Activated naive CD4-positive, alpha-beta T cell treated with anti-CD3 and anti-CD28 coated beads, Interleukin-2, amount 50 U/mL, for 24 hours (primary cell): ENCODE results near the gene MED16.
"Not testable (repeated sequence)": the region's sequence is repeated elsewhere in the genome, so short reads cannot be mapped to it uniquely, and the experiment has no call there.

Experiments
- H3K27ac Mint-ChIP-seq: one replicate; pipeline ENCODE4 v1.8.0; 2021; ENCODE audit warnings: mild to moderate bottlenecking, mixed read lengths
- H3K27me3 Mint-ChIP-seq: one replicate; pipeline ENCODE4 v1.8.0; 2021; ENCODE audit warnings: mixed read lengths
- H3K36me3 Mint-ChIP-seq: one replicate; pipeline ENCODE4 v1.8.0; 2021; ENCODE audit warnings: mixed read lengths
- H3K4me1 Mint-ChIP-seq: one replicate; pipeline ENCODE4 v1.8.0; 2021; ENCODE audit warnings: mixed read lengths
- H3K4me3 Mint-ChIP-seq: one replicate; pipeline ENCODE4 v1.8.0; 2021; ENCODE audit warnings: mild to moderate bottlenecking, mixed read lengths
- H3K9me3 Mint-ChIP-seq: one replicate; pipeline ENCODE4 v1.8.0; 2021; ENCODE audit warnings: mixed read lengths

Gene MED16

DNA sequence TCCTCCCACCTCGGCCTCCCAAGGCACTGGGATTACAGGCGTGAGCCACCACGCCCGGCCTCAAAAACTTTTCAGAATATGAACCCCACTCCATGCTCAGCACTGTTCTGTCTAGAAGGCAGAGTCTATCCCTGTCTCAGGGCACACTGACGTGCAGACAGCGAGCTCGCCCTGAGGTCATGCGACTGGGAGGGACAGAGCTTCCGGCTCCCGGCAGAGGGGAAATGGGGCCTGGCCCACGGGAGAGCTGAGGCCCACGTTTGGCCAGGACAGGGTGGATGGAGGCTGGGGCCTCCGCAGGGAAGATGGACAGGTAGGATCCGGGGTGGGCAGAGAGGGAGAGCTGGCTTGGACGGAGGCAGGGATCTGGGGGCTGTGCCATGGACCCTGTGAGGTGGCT lies 68.1 kb downstream of the MED16 start:
- no peaks in the 10 kb centered on the region for H3K36me3 Mint-ChIP-seq
- H3K4me1 Mint-ChIP-seq, result no peaks in the 10 kb centered on the region
- H3K4me3 Mint-ChIP-seq, result no peak overlapping the region
- no peak overlapping the region for H3K27ac Mint-ChIP-seq
- H3K27me3 Mint-ChIP-seq, result peaks cover 7% of the 10 kb centered on the region
- H3K9me3 Mint-ChIP-seq, result no peaks in the 10 kb centered on the region

DNA sequence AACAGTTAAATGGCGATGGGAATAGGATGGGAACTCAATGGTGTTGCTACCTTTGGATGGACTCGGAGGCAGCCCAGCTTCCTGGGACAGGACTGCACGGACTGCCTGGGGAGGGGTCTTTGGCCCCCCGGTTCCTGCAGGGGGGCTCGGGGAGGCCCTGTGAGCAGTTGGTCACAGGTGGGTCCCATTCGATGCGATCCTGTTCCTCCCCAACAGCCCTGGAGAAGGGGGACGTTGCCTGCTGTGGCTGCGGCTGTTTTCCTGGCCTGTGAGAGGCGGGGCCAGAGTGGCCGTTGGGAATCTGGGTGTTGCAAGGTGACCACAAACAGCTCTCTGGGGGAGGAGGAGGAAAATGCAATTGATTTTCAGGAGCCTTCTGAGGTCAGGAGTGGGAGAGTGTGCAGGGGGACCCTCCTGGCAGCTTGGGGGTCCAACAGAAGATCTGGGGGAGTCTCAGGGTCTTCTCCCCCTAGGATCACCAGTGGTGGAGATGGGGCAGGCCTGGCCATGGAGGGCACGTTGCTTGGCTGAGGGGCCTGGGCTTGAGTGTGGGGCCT lies 69.3 kb downstream of the MED16 start:
- Mint-ChIP-seq H3K27me3 (peaks cover 7% of the 10 kb centered on the region), H3K9me3 (no peaks in the 10 kb centered on the region), H3K4me3 (no peak overlapping the region), H3K36me3 (no peaks in the 10 kb centered on the region), H3K27ac (no peak overlapping the region), H3K4me1 (no peaks in the 10 kb centered on the region)

- Mint-ChIP-seq H3K9me3 (no peaks in the 10 kb centered on the region), H3K27ac (no peak within 1 kb of the TSS), H3K36me3 (no peaks in the 10 kb centered on the region), H3K27me3 (peaks cover 7% of the 10 kb centered on the region), H3K4me1 (no peaks in the 10 kb centered on the region), H3K4me3 (peak within 1 kb of the TSS; percentile 63)
These were observed 71.0 kb downstream of the MED16 start, which contains the start of gene PLPPR3 for GRCh38 chr19:821825-822503. TSS of gene PLPPR3 (minus strand) at chr19:821955. CDS start at chr19:821559, 396 bp downstream.

DNA sequence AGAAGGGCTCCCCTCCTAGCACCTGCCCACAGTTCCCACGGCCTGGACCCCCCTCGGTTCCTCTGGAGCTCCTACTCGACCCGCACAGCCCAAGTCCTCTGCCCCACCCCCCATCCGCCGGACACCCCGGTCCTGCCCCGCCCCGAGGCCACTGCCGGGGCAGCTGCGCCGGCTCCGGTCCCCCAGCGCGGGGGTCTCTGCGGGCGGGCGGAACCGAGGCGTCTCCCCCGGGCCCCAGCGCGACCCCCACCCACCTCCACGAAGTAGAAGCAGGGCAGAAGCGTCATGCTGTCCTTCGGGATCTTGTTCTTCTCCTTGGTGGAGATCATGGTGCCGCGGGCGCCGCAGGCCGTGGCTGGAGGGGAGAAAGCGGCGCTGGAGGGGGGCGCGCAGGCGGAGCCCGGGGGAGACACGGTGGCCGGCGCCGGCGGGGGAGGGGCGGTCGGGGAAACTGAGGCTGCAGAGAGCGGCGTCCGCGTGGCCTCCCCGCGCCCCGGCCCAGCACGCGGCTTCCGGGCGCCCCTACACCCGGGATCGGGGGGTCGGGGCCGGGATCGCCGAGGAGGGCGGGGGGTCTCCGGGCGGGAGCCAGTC lies 71.7 kb downstream of the MED16 start:
- peaks cover 4% of the 10 kb centered on the region for H3K36me3 Mint-ChIP-seq
- H3K4me1 Mint-ChIP-seq, result no peaks in the 10 kb centered on the region
- H3K4me3 Mint-ChIP-seq, result peak overlapping the region; percentile 63
- no peak overlapping the region for H3K27ac Mint-ChIP-seq
- peaks cover 7% of the 10 kb centered on the region for H3K27me3 Mint-ChIP-seq
- no peaks in the 10 kb centered on the region for H3K9me3 Mint-ChIP-seq

GRCh38 chr19:820212-820611 lies 72.8 kb downstream of the MED16 start:
- not testable (repeated sequence) for H3K27me3 Mint-ChIP-seq, H3K4me1 Mint-ChIP-seq, H3K36me3 Mint-ChIP-seq, H3K27ac Mint-ChIP-seq, H3K4me3 Mint-ChIP-seq, H3K9me3 Mint-ChIP-seq
